GM18909 (cell line): Measurements from ENCODE around the gene ISCU.

Experiments
- ATAC-seq: cut with Tn5 transposase; IDR thresholded peaks from one replicate; pipeline ENCODE4 v1.9.1; 2021; ENCODE audit warnings: mild to moderate bottlenecking; ENCODE audit not compliant: unreplicated experiment, poor library complexity

ISCU gene

DNA sequence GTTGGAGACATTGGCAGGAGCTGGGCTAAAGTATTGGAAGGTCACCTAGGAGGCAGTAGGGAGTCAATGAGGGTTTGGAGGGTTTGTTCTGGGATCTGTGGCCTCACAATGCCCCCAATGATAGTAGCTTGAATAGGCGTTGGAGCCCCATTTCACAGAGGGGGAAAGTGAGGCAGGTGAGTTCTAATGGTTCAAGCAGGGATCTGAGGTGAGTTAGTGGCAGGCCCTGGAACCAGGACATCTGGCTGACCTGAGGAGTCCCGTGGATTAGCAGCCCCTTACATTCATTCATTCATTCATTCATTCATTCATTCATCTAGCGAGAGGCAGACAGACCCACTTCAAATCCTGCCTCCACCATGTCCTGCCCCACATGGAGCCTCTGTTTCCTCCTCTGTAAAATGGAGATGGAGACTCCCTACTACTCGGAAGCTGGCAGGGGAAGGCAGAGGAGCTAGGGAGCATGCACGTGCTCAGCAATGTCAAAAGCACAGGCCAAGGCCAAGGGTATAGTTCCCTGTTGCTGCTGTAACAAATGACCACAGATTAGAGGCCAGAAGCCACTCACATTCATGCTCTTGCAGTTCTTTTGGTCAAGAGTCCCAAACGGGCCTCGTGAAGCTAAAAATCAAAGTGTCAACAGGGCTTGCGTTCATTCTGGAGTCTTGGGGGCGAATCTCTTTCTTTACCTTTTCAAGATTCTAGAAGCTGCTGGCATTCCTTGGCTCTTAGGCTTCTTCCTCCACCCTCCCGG, 37.7 kb downstream of the ISCU start:
- no peak for ATAC-seq

GRCh38 chr12:108600702-108601007, 38.3 kb downstream of the ISCU start:
- no peak for ATAC-seq

DNA sequence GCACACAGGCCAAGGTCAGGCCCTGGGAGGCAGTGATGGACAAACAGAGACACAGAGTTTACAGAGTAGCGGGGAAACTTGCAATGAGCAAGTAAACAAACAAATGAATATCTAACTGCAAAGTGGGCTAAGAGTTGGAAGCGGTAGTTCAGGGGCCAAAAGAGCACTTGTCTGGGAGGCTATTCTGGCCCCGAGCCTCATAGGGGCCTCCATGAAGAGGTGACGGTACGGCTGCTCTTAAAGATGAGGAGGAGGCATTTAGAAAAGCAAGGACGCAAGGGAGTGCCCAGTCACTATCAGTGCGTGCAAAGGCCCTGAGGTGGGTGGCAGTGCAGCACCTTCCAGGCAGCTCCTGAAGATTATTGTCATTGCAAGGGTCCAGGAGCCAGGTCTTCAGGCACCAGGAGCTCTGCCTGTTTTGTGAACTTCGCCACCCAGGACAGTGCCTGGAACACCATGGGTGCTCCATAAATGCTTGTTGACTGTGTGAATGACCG, 39.9 kb downstream of the ISCU start:
- no peak for ATAC-seq

GRCh38 chr12:108602976-108603704, 40.7 kb downstream of the ISCU start:
- ATAC-seq: no peak

- ATAC-seq: no peak
Observed at GRCh38 chr12:108603743-108604142, 41.3 kb downstream of the ISCU start.

- ATAC-seq: no peak
Observed at GRCh38 chr12:108604208-108604941, 42.0 kb downstream of the ISCU start.

- no peak for ATAC-seq
Observed at GRCh38 chr12:108605000-108605689, 42.7 kb downstream of the ISCU start.

DNA sequence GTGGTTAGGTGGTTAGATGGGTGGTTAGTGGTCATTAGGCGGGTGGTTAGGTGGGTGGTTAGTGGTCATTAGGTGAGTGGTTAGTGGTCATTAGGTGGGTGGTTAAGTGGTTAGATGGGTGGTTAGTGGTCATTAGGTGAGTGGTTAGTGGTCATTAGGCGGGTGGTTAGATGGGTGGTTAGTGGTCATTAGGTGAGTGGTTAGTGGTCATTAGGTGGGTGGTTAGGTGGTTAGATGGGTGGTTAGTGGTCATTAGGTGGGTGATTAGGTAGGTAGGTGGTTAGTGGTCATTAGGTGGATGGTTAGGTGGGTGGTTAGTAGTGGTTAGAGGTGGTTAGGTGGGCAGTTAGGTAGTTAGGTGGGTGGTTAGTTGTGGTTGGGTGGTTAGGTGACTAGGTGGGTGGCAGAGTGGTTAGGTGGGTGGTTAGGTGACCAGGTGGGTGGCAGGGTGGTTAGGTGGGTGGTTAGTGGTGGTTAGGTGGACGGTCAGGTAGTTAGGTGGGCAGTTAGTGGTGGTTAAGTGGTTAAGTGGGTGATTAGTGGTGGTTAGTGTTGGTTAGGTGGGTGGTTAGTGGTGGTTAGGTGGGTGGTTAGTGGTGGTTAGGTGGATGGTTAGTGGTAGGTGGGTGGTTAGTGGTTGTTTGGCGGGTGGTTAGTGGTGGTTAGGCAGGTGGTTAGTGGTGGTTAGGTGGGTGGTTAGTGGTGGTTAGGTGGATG, 43.5 kb downstream of the ISCU start:
- ATAC-seq: no peak

DNA sequence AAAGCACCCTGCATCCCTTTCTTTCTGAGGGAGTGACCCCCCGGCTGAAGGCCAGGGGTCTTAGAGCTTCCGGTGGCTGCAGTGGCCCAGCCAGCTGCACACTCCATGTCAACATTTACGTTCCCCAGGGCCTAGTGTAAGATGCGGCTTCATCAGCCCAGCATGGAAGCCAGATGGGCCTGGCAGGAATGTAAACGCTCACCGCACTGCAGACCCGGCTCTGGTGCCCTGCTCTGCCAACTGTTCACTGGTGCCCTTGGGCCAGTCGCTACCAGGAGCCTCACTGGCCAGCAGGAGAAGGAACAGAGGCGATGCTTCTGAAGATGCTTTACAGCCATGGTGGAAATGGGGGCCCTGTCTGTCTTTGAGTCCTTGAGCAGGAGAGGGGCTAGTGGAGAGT, 44.1 kb downstream of the ISCU start:
- no peak for ATAC-seq

DNA sequence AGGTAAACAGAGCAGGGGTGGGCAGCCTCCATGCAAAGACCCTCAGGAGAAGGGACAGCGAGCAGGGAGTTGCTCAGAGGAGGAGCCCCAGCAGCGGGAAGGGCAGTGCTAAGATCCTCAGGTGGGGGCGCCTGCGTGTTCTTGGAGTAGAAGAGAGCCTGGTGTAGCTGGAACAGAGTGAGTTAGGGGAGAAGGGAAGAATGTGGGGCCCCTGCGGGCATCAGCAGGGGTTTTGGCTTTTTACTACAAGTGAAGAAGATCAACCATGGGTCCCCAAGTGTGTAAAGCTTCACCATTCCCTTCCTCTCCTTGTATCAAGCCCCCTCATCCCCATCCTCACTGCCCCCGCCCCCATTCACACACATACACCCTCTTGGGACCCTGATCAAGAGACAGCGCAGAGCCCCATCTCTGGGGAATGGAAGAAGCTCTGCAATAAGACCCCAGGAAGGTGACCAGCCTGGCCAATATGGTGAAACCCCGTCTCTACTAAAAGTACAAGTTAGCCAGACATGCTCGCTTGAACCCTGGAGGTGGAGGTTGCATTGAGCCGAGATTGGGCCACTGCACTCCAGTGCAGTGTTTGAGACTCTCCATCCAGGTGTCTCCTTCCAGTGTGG, 45.7 kb downstream of the ISCU start:
- ATAC-seq: no peak

DNA sequence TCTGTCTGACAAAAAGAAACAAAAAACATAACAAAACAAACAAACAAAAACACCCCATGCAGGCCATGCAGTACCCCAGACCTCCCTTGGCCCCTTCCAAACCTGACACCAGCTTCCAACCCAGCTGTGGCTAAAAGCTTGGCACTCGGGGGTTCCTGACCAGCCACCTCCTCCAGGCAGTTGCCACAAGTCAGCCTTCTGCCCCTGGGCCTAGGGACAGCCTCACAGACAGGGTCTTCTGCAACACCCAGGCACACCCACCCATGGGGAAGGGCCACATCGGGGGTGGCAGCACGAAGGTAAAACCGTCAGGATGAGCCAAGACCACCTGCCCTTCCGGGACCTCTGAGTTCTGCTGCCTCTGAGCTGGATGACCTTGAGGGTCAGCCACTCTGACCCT, 46.2 kb downstream of the ISCU start:
- no peak for ATAC-seq

- ATAC-seq: no peak
Observed at GRCh38 chr12:108609537-108610335, 47.3 kb downstream of the ISCU start.

DNA sequence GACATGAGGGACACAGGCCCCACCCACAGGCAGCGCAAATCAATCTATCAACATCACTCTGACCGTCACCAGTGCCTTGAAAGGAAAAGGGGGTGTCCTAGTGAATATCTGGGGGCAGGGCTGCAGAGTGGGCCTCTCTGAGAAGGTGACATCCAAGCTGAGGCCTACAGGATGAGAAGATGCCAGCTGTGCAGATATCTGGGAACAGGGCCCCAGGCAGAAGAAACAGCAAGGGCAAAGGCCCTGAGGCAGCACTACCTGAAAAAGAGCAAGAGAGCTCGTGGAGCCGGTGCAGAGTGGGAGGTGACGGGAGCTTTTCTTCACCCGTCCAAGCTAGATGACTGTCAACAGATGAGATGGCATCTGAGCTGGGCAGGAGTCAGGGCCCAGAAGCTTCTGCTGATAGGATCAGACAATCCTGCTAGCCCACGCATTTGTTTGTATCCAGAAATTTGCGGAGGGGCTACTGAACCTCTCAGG, 48.0 kb downstream of the ISCU start:
- no peak for ATAC-seq

DNA sequence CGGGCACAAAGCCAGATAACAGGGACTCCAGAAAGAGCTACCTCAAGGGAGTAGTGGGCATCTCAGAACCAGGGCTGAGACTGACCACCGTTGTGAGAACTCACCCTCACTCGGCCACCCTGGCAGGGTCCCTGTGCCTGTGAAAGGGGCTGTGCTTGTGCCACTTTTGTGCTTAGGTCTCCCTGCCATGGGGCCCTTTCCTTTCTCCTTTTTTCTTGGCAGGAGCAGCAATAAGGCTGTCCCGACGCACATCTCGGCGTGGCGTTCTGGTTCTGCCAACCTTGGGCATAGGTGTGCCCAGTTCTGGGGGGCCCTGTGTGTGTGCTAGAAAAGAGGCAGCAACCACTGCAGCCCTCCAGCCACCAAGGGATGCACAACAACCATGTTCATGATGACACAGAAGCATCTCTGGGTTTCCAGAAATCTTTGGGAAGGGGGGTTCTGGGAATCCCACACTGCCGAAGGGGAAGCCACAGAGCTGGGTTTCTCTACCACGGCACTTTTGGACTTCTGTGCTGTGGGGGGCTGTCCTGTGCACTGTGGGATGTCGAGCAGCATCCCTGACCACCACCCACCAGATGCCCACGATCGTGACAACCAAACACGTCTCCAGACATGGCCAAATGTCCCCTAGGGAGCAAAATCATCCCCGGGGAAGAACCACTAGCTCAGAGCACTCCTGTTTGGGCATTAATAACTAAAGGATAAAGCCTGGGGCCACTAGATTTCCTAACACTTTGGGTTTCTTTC, 48.6 kb downstream of the ISCU start:
- no peak for ATAC-seq

- ATAC-seq: no peak
Observed at GRCh38 chr12:108611884-108612415, 49.6 kb downstream of the ISCU start.

- ATAC-seq: no peak
Observed at GRCh38 chr12:108612788-108613282, 50.4 kb downstream of the ISCU start.

DNA sequence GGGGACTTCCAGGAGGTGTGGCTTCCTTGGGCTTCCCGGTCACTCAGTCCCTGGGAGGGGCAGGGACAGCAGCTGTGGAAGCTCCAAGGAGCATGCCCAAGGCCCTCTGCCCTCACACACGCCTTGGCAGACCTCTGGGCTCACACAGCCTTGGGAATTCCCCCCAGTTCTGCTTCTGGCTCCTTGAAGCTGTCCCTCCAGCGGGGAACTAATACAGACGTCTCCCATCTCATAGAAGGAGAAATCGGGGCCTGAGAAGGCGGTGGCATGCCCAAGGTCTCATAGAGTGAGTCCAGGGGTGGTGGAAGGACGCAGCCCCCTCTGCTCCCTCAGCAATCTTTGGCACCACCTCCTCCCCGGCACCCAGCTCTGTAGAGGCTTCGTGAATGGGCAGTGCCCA, 51.2 kb downstream of the ISCU start:
- ATAC-seq: no peak

- ATAC-seq: no peak
Observed at GRCh38 chr12:108614041-108614440, 51.6 kb downstream of the ISCU start.
